Colonic mucosa (tissue), 4 donors: ENCODE measurements around the gene RBM12. TPM values are rescaled to one million over a fixed set of nuclear protein-coding genes. Genes with fewer than 3 reads are reported as not detected.

Source experiments
- DNase-seq: peaks from one replicate; pipeline ENCODE4 v3.0.0-alpha.2; 2020
- H3K27ac ChIP-seq: fragments of 200-600 bp; one replicate; pipeline ENCODE4 v1.8.0; 2021
- H3K27me3 ChIP-seq: fragments of 200-600 bp; one replicate; pipeline ENCODE4 v1.8.0; 2021
- H3K36me3 ChIP-seq: fragments of 200-600 bp; one replicate; pipeline ENCODE4 v1.8.0; 2021
- H3K4me1 ChIP-seq: fragments of 200-600 bp; one replicate; pipeline ENCODE4 v1.8.0; 2021; ENCODE audit warnings: mild to moderate bottlenecking
- H3K4me3 ChIP-seq: fragments of 200-600 bp; one replicate; pipeline ENCODE4 v1.8.0; 2021
- H3K9ac ChIP-seq, 2 donors: one replicate each; pipeline ENCODE4 v1.7.0; 2013; ENCODE audit warnings: control low read depth in 2 of 2, low read depth in 2 of 2, low read length in 2 of 2
- H3K9me3 ChIP-seq: fragments of 200-600 bp; one replicate; pipeline ENCODE4 v1.8.0; 2021
- CTCF ChIP-seq: fragments of 200-600 bp; IDR thresholded peaks from one replicate; pipeline ENCODE4 v1.8.0; 2022; ENCODE audit warnings: antibody characterized with exemption, mild to moderate bottlenecking
- intact Hi-C: fragments of 100-400 bp; cut with DNase I; formaldehyde crosslinking; loops from one replicate; pipeline ENCODE4 v1.14.1; 2022
- total RNA-seq, 2 donors: library from RNA; stranded (reverse); fragmentation: NEBNext Ultra II Directional in 1 of 2; extraction: Animal tissue kit (Norgen Biotek cat#: 25700) in 1 of 2; gene quantifications; one replicate each; pipeline ENCODE4 v1.2.1, GENCODE V29; 2021
- donor health status: healthy.
- donor health status: DM: no; HTN: no; CAD: no.
- donor health status: DM: no; HTN: no; CAD: no.

The RBM12 gene
- total RNA-seq, 2 donors from 2014 or later = 63.8 to 74.5 TPM

GRCh38 chr20:35618263-35619131 is 46.2 kb downstream of the RBM12 start:
- DNase-seq = peak; percentile 44
- Histone ChIP-seq H3K36me3 (no peaks in the 10 kb centered on the region), H3K27me3 (no peaks in the 10 kb centered on the region), H3K4me1 (peaks cover 12% of the 10 kb centered on the region), H3K9ac (peak overlapping the region; percentile 47 to 70), H3K4me3 (peak overlapping the region; percentile 53), H3K9me3 (no peaks in the 10 kb centered on the region), H3K27ac (no peak overlapping the region)
- TF ChIP-seq CTCF = no peak
- intact Hi-C loops = loop anchor here (5.0 kb wide), 1 partner anchor 44 kb away; the partner anchor contains the start of genes CPNE1 and RBM12

GRCh38 chr20:35617397-35618262 is 47.1 kb downstream of the RBM12 start:
- no peaks in the 10 kb centered on the region for H3K27me3 ChIP-seq
- H3K9ac ChIP-seq = peak overlapping the region; percentile 58 to 70
- peaks cover 12% of the 10 kb centered on the region for H3K4me1 ChIP-seq
- DNase-seq = peak; percentile 57
- intact Hi-C loops = loop anchor here (5.0 kb wide), 1 partner anchor 45 kb away; the partner anchor contains the start of genes CPNE1 and RBM12
- H3K36me3 ChIP-seq = no peaks in the 10 kb centered on the region
- peak; percentile 20 for TF ChIP-seq CTCF
- peak overlapping the region; percentile 46 for H3K4me3 ChIP-seq
- peak overlapping the region; percentile 76 for H3K27ac ChIP-seq
- H3K9me3 ChIP-seq = no peaks in the 10 kb centered on the region

- peaks cover 12% of the 10 kb centered on the region for H3K4me1 ChIP-seq
- H3K36me3 ChIP-seq = no peaks in the 10 kb centered on the region
- H3K9me3 ChIP-seq = no peaks in the 10 kb centered on the region
- no peak for TF ChIP-seq CTCF
- H3K9ac ChIP-seq = peak overlapping the region; percentile 66 to 70
- intact Hi-C loops = loop anchor here (5.0 kb wide), 1 partner anchor 46 kb away; the partner anchor contains the start of genes CPNE1 and RBM12
- H3K27me3 ChIP-seq = no peaks in the 10 kb centered on the region
- DNase-seq = peak; percentile 94
- peak overlapping the region; percentile 76 for H3K27ac ChIP-seq
- H3K4me3 ChIP-seq = peak overlapping the region; percentile 46
Observed at GRCh38 chr20:35616465-35617396, 48.0 kb downstream of the RBM12 start.

- TF ChIP-seq CTCF = no peak
- peak within 1 kb of the TSS; percentile 54 for H3K4me3 ChIP-seq
- peaks cover 12% of the 10 kb centered on the region for H3K4me1 ChIP-seq
- no peaks in the 10 kb centered on the region for H3K9me3 ChIP-seq
- intact Hi-C loops = loop anchor here (5.0 kb wide), 1 partner anchor 46 kb away; the partner anchor contains the start of genes CPNE1 and RBM12
- DNase-seq = peak; percentile 100
- H3K36me3 ChIP-seq = no peaks in the 10 kb centered on the region
- peak within 1 kb of the TSS; percentile 73 to 76 for H3K9ac ChIP-seq
- H3K27me3 ChIP-seq = no peaks in the 10 kb centered on the region
- H3K27ac ChIP-seq = peak within 1 kb of the TSS; percentile 82
Observed at GRCh38 chr20:35615667-35616464, 48.8 kb downstream of the RBM12 start, which contains the start of gene SPAG4. Gene SPAG4, plus strand, starts transcription at chr20:35615829. Its CDS starts 175 bp downstream, at chr20:35616004.
